CD4-positive, alpha-beta T cell (primary cell): ENCODE data around the gene DAAM1. TPM values are rescaled to one million over a fixed set of nuclear protein-coding genes. Genes with fewer than 3 reads are reported as not detected.

Source experiments
- ATAC-seq: fragments of 200-7000 bp; cut with Tn5 transposase; one replicate; pipeline ENCODE4 v1.10.0; 2022; ENCODE audit warnings: mild to moderate bottlenecking; ENCODE audit not compliant: poor library complexity
- CTCF ChIA-PET: fragments of 350-600 bp; sonication (Branson Sonifier 250); formaldehyde crosslinking; loops from one replicate; lab custom pipeline; 2021; ENCODE audit warnings: antibody characterized with exemption, inconsistent platforms; lab: Charles Lee
- POLR2A ChIA-PET: fragments of 350-600 bp; sonication (Branson Sonifier 250); formaldehyde crosslinking; loops from one replicate; lab custom pipeline; 2021; ENCODE audit warnings: antibody characterized with exemption, inconsistent platforms; lab: Charles Lee
- DNase-seq, 14 experiments: peaks; one replicate each; pipeline ENCODE4 v3.0.0-alpha.2; 2013 to 2020; ENCODE audit warnings: mixed read lengths in 2 of 14
- H3K27ac ChIP-seq, 2 donors: one replicate each; pipeline versions ENCODE4 v1.5.1 to v1.7.0; 2013; ENCODE audit warnings: low read length in 2 of 2, low read depth in 1 of 2, mild to moderate bottlenecking in 1 of 2
- H3K27me3 ChIP-seq, 2 experiments: 1 replicate in 1 of 2; 2 replicates in 1 of 2; pipeline versions ENCODE4 v1.6.1 to v1.7.0; 2013; ENCODE audit warnings: low read length in 2 of 2, control low read depth in 1 of 2, mild to moderate bottlenecking in 1 of 2, moderate library complexity in 1 of 2; ENCODE audit not compliant: insufficient read depth in 2 of 2, control insufficient read depth in 1 of 2
- H3K36me3 ChIP-seq: one replicate; pipeline ENCODE4 v1.6.1; 2013; ENCODE audit warnings: low read length, control low read depth; ENCODE audit not compliant: insufficient read depth
- H3K4me1 ChIP-seq: one replicate; pipeline ENCODE4 v1.6.1; 2013; ENCODE audit warnings: low read length, control low read depth; ENCODE audit not compliant: insufficient read depth
- H3K4me3 ChIP-seq: one replicate; pipeline ENCODE4 v1.5.1; 2013; ENCODE audit warnings: mild to moderate bottlenecking, low read length, moderate library complexity
- H3K9me3 ChIP-seq, 2 experiments: 1 replicate in 1 of 2; 2 replicates in 1 of 2; pipeline versions ENCODE4 v1.6.1 to v1.7.0; 2013; ENCODE audit warnings: low read length in 2 of 2, mild to moderate bottlenecking in 2 of 2, control low read depth in 1 of 2, moderate library complexity in 1 of 2; ENCODE audit not compliant: control insufficient read depth in 1 of 2, insufficient read depth in 1 of 2
- H3K27ac Mint-ChIP-seq: one replicate; pipeline ENCODE4 v1.8.0; 2020; ENCODE audit warnings: mixed read lengths
- H3K27me3 Mint-ChIP-seq: one replicate; pipeline ENCODE4 v1.8.0; 2021; ENCODE audit warnings: mixed read lengths
- H3K36me3 Mint-ChIP-seq: one replicate; pipeline ENCODE4 v1.8.0; 2021; ENCODE audit warnings: low read depth, mixed read lengths
- H3K4me1 Mint-ChIP-seq: one replicate; pipeline ENCODE4 v1.8.0; 2021; ENCODE audit warnings: low read depth, mixed read lengths
- H3K4me3 Mint-ChIP-seq: one replicate; pipeline ENCODE4 v1.8.0; 2020; ENCODE audit warnings: mild to moderate bottlenecking, mixed read lengths
- H3K9me3 Mint-ChIP-seq: one replicate; pipeline ENCODE4 v1.8.0; 2020; ENCODE audit warnings: mixed read lengths
- CTCF ChIP-seq: fragments of 200-600 bp; IDR thresholded peaks from one replicate; pipeline ENCODE4 v1.8.0; 2022; ENCODE audit warnings: antibody characterized with exemption, mild to moderate bottlenecking
- intact Hi-C, 2 experiments: fragments of 100-400 bp; cut with DNase I in 1 of 2; cut with micrococcal nuclease in 1 of 2; formaldehyde crosslinking; loops; one replicate each; pipeline versions ENCODE4 v1.15.1 to v1.9.0; 2023 to 2025; cut with DNase I, micrococcal nuclease
- total RNA-seq, 174 experiments: library from RNA in 2 of 174; stranded (reverse) in 2 of 174; gene quantifications; one replicate each; pipeline ENCODE4 v1.2.3 and lab custom pipeline; 2021 to 2026

The DAAM1 gene
- total RNA-seq, 2 experiments from 2014 or later, result 7.4 to 8.8 TPM

GRCh38 chr14:59349258-59349701 is 160.8 kb downstream of the DAAM1 start:
- no peak for TF ChIP-seq CTCF
- Histone ChIP-seq H3K4me3 (no peak overlapping the region), H3K4me1 (no peaks in the 10 kb centered on the region), H3K9me3 (no peaks in the 10 kb centered on the region), H3K27ac (no peak overlapping the region), H3K27me3 (no peaks in the 10 kb centered on the region), H3K36me3 (peaks cover 17% of the 10 kb centered on the region)
- DNase-seq (no peak), ATAC-seq (no peak)
- no peaks in the 10 kb centered on the region for H3K9me3 Mint-ChIP-seq
- H3K27me3 Mint-ChIP-seq, result no peaks in the 10 kb centered on the region
- peaks cover 26% of the 10 kb centered on the region for H3K36me3 Mint-ChIP-seq
- no peak overlapping the region for H3K4me3 Mint-ChIP-seq
- intact Hi-C loops, result loop anchor here in 1 of 2 experiments (5.0 kb wide), 1 partner anchor 222 kb away; no protein-coding TSS in a partner anchor
- no peaks in the 10 kb centered on the region for H3K4me1 Mint-ChIP-seq
- ChIA-PET CTCF (no interaction called here), POLR2A (no interaction called here)
- H3K27ac Mint-ChIP-seq, result no peak overlapping the region

GRCh38 chr14:59352961-59353360 is 164.5 kb downstream of the DAAM1 start:
- no peak for TF ChIP-seq CTCF
- ChIA-PET CTCF (interaction anchor here (1.0 kb wide), 1 partner anchor 17 kb away, joined by 3 read pairs; no protein-coding TSS in a partner anchor), POLR2A (interaction anchor here (0.9 kb wide), 1 partner anchor 112 kb away, joined by 3 read pairs; no protein-coding TSS in a partner anchor)
- no peaks in the 10 kb centered on the region for H3K4me1 Mint-ChIP-seq
- H3K9me3 Mint-ChIP-seq, result no peaks in the 10 kb centered on the region
- no peaks in the 10 kb centered on the region for H3K9me3 ChIP-seq
- no peaks in the 10 kb centered on the region for H3K27me3 ChIP-seq
- intact Hi-C loops, result no loop called here
- H3K36me3 ChIP-seq, result peaks cover 15% of the 10 kb centered on the region
- no peaks in the 10 kb centered on the region for H3K27me3 Mint-ChIP-seq
- H3K27ac ChIP-seq, result no peak overlapping the region
- H3K36me3 Mint-ChIP-seq, result peaks cover 6% of the 10 kb centered on the region
- DNase-seq, result no peak
- H3K4me1 ChIP-seq, result no peaks in the 10 kb centered on the region
- H3K4me3 Mint-ChIP-seq, result no peak overlapping the region
- H3K27ac Mint-ChIP-seq, result no peak overlapping the region
- no peak overlapping the region for H3K4me3 ChIP-seq
- no peak for ATAC-seq

GRCh38 chr14:59354666-59355065 is 166.2 kb downstream of the DAAM1 start:
- Histone ChIP-seq H3K27me3 (no peaks in the 10 kb centered on the region), H3K27ac (no peak overlapping the region), H3K4me1 (no peaks in the 10 kb centered on the region), H3K36me3 (peaks cover 15% of the 10 kb centered on the region), H3K9me3 (no peaks in the 10 kb centered on the region), H3K4me3 (no peak overlapping the region)
- no peaks in the 10 kb centered on the region for H3K9me3 Mint-ChIP-seq
- H3K27ac Mint-ChIP-seq, result no peak overlapping the region
- peaks cover 5% of the 10 kb centered on the region for H3K36me3 Mint-ChIP-seq
- TF ChIP-seq CTCF, result no peak
- no peaks in the 10 kb centered on the region for H3K27me3 Mint-ChIP-seq
- DNase-seq (no peak), ATAC-seq (no peak)
- H3K4me3 Mint-ChIP-seq, result no peak overlapping the region
- CTCF ChIA-PET, result interaction anchor here (1.2 kb wide), 1 partner anchor 211 kb away, joined by 3 read pairs; no protein-coding TSS in a partner anchor
- no peaks in the 10 kb centered on the region for H3K4me1 Mint-ChIP-seq
- POLR2A ChIA-PET, result no interaction called here
- intact Hi-C loops, result no loop called here
